CD4-positive, alpha-beta T cell (primary cell): ENCODE data around the gene ATPAF1. TPM values are rescaled to one million over a fixed set of nuclear protein-coding genes. Genes with fewer than 3 reads are reported as not detected.

ENCODE experiments used
- ATAC-seq: fragments of 200-7000 bp; cut with Tn5 transposase; one replicate; pipeline ENCODE4 v1.10.0; 2022; ENCODE audit warnings: mild to moderate bottlenecking; ENCODE audit not compliant: poor library complexity
- CTCF ChIA-PET: fragments of 350-600 bp; sonication (Branson Sonifier 250); formaldehyde crosslinking; loops from one replicate; lab custom pipeline; 2021; ENCODE audit warnings: antibody characterized with exemption, inconsistent platforms; lab: Charles Lee
- POLR2A ChIA-PET: fragments of 350-600 bp; sonication (Branson Sonifier 250); formaldehyde crosslinking; loops from one replicate; lab custom pipeline; 2021; ENCODE audit warnings: antibody characterized with exemption, inconsistent platforms; lab: Charles Lee
- DNase-seq, 14 experiments: peaks; one replicate each; pipeline ENCODE4 v3.0.0-alpha.2; 2013 to 2020; ENCODE audit warnings: mixed read lengths in 2 of 14
- H3K27ac ChIP-seq, 2 donors: one replicate each; pipeline versions ENCODE4 v1.5.1 to v1.7.0; 2013; ENCODE audit warnings: low read length in 2 of 2, low read depth in 1 of 2, mild to moderate bottlenecking in 1 of 2
- H3K27me3 ChIP-seq, 2 experiments: 1 replicate in 1 of 2; 2 replicates in 1 of 2; pipeline versions ENCODE4 v1.6.1 to v1.7.0; 2013; ENCODE audit warnings: low read length in 2 of 2, control low read depth in 1 of 2, mild to moderate bottlenecking in 1 of 2, moderate library complexity in 1 of 2; ENCODE audit not compliant: insufficient read depth in 2 of 2, control insufficient read depth in 1 of 2
- H3K36me3 ChIP-seq: one replicate; pipeline ENCODE4 v1.6.1; 2013; ENCODE audit warnings: low read length, control low read depth; ENCODE audit not compliant: insufficient read depth
- H3K4me1 ChIP-seq: one replicate; pipeline ENCODE4 v1.6.1; 2013; ENCODE audit warnings: low read length, control low read depth; ENCODE audit not compliant: insufficient read depth
- H3K4me3 ChIP-seq: one replicate; pipeline ENCODE4 v1.5.1; 2013; ENCODE audit warnings: mild to moderate bottlenecking, low read length, moderate library complexity
- H3K9me3 ChIP-seq, 2 experiments: 1 replicate in 1 of 2; 2 replicates in 1 of 2; pipeline versions ENCODE4 v1.6.1 to v1.7.0; 2013; ENCODE audit warnings: low read length in 2 of 2, mild to moderate bottlenecking in 2 of 2, control low read depth in 1 of 2, moderate library complexity in 1 of 2; ENCODE audit not compliant: control insufficient read depth in 1 of 2, insufficient read depth in 1 of 2
- H3K27ac Mint-ChIP-seq: one replicate; pipeline ENCODE4 v1.8.0; 2020; ENCODE audit warnings: mixed read lengths
- H3K27me3 Mint-ChIP-seq: one replicate; pipeline ENCODE4 v1.8.0; 2021; ENCODE audit warnings: mixed read lengths
- H3K36me3 Mint-ChIP-seq: one replicate; pipeline ENCODE4 v1.8.0; 2021; ENCODE audit warnings: low read depth, mixed read lengths
- H3K4me1 Mint-ChIP-seq: one replicate; pipeline ENCODE4 v1.8.0; 2021; ENCODE audit warnings: low read depth, mixed read lengths
- H3K4me3 Mint-ChIP-seq: one replicate; pipeline ENCODE4 v1.8.0; 2020; ENCODE audit warnings: mild to moderate bottlenecking, mixed read lengths
- H3K9me3 Mint-ChIP-seq: one replicate; pipeline ENCODE4 v1.8.0; 2020; ENCODE audit warnings: mixed read lengths
- intact Hi-C, 2 experiments: fragments of 100-400 bp; cut with DNase I in 1 of 2; cut with micrococcal nuclease in 1 of 2; formaldehyde crosslinking; loops; one replicate each; pipeline versions ENCODE4 v1.15.1 to v1.9.0; 2023 to 2025; cut with DNase I, micrococcal nuclease
- total RNA-seq, 174 experiments: library from RNA in 2 of 174; stranded (reverse) in 2 of 174; gene quantifications; one replicate each; pipeline ENCODE4 v1.2.3 and lab custom pipeline; 2021 to 2026
- TF ChIP-seq, protein P1 (sequence below): fragments of 200-600 bp; IDR thresholded peaks from one replicate; pipeline ENCODE4 v1.8.0; 2022; ENCODE audit warnings: antibody characterized with exemption, mild to moderate bottlenecking

ATPAF1 gene
- total RNA-seq, 2 experiments from 2014 or later: 10.1 to 12.4 TPM

DNA sequence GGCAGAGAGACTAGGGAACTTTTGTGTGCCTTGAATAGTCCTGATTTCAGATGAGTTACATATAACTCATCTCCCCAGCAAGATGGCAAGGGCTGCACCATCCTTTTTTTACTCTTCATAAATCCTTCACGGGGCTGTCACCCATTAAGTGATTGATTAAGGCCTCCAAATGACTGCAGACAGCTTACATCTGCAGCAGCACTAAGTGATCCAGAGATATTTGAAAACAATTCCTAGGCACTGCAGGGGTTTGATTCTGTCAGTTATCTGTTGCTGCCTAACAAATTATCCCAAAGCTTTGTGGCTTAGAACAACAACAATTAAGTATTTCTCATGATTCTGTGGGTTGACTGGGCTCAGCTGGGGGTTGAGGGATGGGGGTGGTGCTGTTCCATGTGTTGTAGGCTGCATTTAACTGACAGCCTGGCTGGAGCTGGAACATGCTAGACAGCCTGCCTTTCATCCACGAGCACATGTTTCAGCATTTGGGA, 22.8 kb upstream of the ATPAF1 start:
- Histone ChIP-seq H3K9me3 (no peaks in the 10 kb centered on the region), H3K36me3 (peaks cover 87% of the 10 kb centered on the region), H3K27ac (no peak overlapping the region), H3K27me3 (no peaks in the 10 kb centered on the region), H3K4me3 (no peak overlapping the region), H3K4me1 (no peaks in the 10 kb centered on the region)
- no peak overlapping the region for H3K4me3 Mint-ChIP-seq
- H3K36me3 Mint-ChIP-seq: peaks cover 99% of the 10 kb centered on the region
- TF ChIP-seq, protein P1, sequence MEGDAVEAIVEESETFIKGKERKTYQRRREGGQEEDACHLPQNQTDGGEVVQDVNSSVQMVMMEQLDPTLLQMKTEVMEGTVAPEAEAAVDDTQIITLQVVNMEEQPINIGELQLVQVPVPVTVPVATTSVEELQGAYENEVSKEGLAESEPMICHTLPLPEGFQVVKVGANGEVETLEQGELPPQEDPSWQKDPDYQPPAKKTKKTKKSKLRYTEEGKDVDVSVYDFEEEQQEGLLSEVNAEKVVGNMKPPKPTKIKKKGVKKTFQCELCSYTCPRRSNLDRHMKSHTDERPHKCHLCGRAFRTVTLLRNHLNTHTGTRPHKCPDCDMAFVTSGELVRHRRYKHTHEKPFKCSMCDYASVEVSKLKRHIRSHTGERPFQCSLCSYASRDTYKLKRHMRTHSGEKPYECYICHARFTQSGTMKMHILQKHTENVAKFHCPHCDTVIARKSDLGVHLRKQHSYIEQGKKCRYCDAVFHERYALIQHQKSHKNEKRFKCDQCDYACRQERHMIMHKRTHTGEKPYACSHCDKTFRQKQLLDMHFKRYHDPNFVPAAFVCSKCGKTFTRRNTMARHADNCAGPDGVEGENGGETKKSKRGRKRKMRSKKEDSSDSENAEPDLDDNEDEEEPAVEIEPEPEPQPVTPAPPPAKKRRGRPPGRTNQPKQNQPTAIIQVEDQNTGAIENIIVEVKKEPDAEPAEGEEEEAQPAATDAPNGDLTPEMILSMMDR: no peak
- DNase-seq (no peak), ATAC-seq (no peak)
- CTCF ChIA-PET: no interaction called here
- intact Hi-C loops: no loop called here
- peak overlapping the region; percentile 32 for H3K27ac Mint-ChIP-seq
- H3K27me3 Mint-ChIP-seq: no peaks in the 10 kb centered on the region
- POLR2A ChIA-PET: no interaction called here
- H3K4me1 Mint-ChIP-seq: peaks cover 17% of the 10 kb centered on the region
- no peaks in the 10 kb centered on the region for H3K9me3 Mint-ChIP-seq

DNA sequence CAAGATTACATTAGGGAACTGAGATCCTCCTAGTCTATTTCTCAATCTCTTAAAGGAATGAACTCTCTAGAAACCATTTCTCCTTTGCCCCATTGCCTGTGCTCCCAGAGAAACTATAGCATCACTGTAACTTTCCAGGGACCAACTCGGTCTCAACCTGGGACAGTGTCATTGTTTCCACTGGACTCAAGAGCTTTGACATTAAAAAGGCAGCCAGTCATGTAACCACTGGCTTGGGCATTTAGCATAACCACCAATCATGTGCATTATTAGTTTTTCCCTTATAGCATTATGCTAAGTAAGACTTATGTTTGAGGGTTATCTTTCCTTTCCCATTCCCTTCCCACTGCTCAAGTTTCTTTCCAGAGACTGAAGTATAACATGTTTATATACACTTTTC, 21.7 kb upstream of the ATPAF1 start:
- peaks cover 88% of the 10 kb centered on the region for H3K36me3 ChIP-seq
- ATAC-seq: no peak

GRCh38 chr1:46689356-46689755, 21.2 kb upstream of the ATPAF1 start:
- Mint-ChIP-seq H3K4me1 (peaks cover 17% of the 10 kb centered on the region), H3K36me3 (peaks cover 99% of the 10 kb centered on the region), H3K4me3 (no peak overlapping the region), H3K27ac (peak overlapping the region; percentile 32), H3K27me3 (no peaks in the 10 kb centered on the region), H3K9me3 (no peaks in the 10 kb centered on the region)
- DNase-seq (no peak), ATAC-seq (no peak)
- Histone ChIP-seq H3K4me1 (no peaks in the 10 kb centered on the region), H3K4me3 (no peak overlapping the region), H3K27ac (no peak overlapping the region), H3K27me3 (no peaks in the 10 kb centered on the region), H3K9me3 (no peaks in the 10 kb centered on the region), H3K36me3 (peaks cover 93% of the 10 kb centered on the region)
- intact Hi-C loops: no loop called here
- TF ChIP-seq, protein P1: no peak
- POLR2A ChIA-PET: no interaction called here
- CTCF ChIA-PET: no interaction called here

More for the DNA sequence above, 21.7 kb upstream of the ATPAF1 start:
- Histone ChIP-seq H3K9me3 (no peaks in the 10 kb centered on the region), H3K27ac (no peak overlapping the region), H3K4me3 (no peak overlapping the region), H3K27me3 (no peaks in the 10 kb centered on the region), H3K4me1 (no peaks in the 10 kb centered on the region)
- intact Hi-C loops: no loop called here
- ChIA-PET CTCF (no interaction called here), POLR2A (no interaction called here)
- DNase-seq: no peak
- peaks cover 99% of the 10 kb centered on the region for H3K36me3 Mint-ChIP-seq
- no peaks in the 10 kb centered on the region for H3K9me3 Mint-ChIP-seq
- TF ChIP-seq, protein P1: no peak
- no peak overlapping the region for H3K4me3 Mint-ChIP-seq
- H3K27me3 Mint-ChIP-seq: no peaks in the 10 kb centered on the region
- H3K4me1 Mint-ChIP-seq: peaks cover 17% of the 10 kb centered on the region
- H3K27ac Mint-ChIP-seq: peak overlapping the region; percentile 32
